Renal pelvis (tissue), 12 donors: ENCODE data around the gene RPEL1. TPM values are rescaled to one million over a fixed set of nuclear protein-coding genes. Genes with fewer than 3 reads are reported as not detected.
"Not testable (repeated sequence)": the region's sequence is repeated elsewhere in the genome, so short reads cannot be mapped to it uniquely, and the experiment has no call there.

Experiments used
- DNase-seq: peaks from one replicate; pipeline ENCODE4 v3.0.0-alpha.2; 2013
- long read RNA-seq, 16 experiments: transcript quantifications; one replicate each; lab custom pipeline, GENCODE V29; 2026
- polyA plus RNA-seq, 3 donors: library from polyadenylated mRNA; unstranded; fragments of 120-200 nt; gene quantifications; one replicate each; pipeline ENCODE4 v1.2.1, GENCODE V29; 2013; ENCODE audit not compliant: insufficient read length in 3 of 3

Gene RPEL1
- under 1 TPM in 2 of 3 donors, not detected in 1; 0.11 to 0.21 TPM for polyA plus RNA-seq
- long read RNA-seq, donor 1 = 0 reads
- long read RNA-seq, donor 2 = 0 reads
- long read RNA-seq, donor 3 = 0 reads
- long read RNA-seq, donor 4, partial matches to known transcripts = 0 of 1 reads
- long read RNA-seq, donor 4, other reads (novel, unspliced or antisense) = 0 of 1 reads
- long read RNA-seq, donor 5, partial matches to known transcripts = 0 of 1 reads
- long read RNA-seq, donor 5, other reads (novel, unspliced or antisense) = 0 of 1 reads
- long read RNA-seq, donor 6 = 0 reads
- long read RNA-seq, donor 7 = 0 reads
- long read RNA-seq, donor 8, partial matches to known transcripts = 0 of 1 reads
- long read RNA-seq, donor 8, other reads (novel, unspliced or antisense) = 0 of 1 reads
- long read RNA-seq, donor 9 = 0 reads
- long read RNA-seq, donor 10 = 0 reads
- long read RNA-seq, donor 11 = 0 reads
- long read RNA-seq, donor 12 = 0 reads
- long read RNA-seq, donor 13 = 0 reads
- long read RNA-seq, donor 14 = 0 reads
- long read RNA-seq, donor 15 = 0 reads
- long read RNA-seq, donor 16 = 0 reads

DNA sequence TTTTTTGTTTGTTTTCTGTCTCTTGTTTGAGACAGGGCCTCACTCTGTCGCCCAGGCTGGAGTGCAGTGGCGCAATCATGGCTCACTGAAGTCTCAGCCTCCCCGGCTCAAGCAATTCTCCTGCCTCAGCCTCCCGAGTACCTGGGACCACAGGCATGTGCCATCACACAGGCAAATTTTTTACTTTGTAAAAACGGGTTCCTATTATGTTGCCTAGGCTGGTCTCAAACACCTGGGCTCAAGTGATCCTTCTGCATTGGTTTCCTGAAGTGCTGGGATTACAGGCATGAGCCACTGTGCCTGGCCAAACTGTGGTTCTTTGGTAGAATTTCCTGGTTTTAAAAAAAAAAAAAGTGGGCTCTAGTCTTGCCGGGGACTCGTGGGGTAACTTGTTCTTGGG lies at the start of gene RPEL1:
RPEL1 (plus strand) TSS at position 301 of the 400 bp plus-strand sequence. CDS start 110 bp downstream, outside the sequence.
- not testable (repeated sequence) for DNase-seq

DNA sequence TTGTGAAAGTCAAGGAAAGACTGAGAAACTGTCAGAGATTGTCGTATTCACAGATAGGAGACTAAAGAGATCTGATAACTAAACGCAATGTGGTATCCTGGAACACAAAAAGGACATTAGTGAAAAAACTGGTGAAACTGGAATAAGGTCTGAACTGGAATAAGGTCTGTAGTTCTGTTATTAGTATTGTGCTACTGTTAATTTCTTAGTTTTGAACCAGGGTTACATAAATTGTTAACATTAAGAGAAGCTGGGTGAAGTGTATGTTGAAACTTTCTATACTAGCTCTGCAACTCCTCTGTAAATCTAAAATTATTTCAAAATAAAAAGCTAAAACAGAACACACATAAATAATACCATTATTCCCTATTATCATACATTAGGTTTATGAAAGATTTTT lies 49.2 kb upstream of the RPEL1 start:
- DNase-seq = no peak

DNA sequence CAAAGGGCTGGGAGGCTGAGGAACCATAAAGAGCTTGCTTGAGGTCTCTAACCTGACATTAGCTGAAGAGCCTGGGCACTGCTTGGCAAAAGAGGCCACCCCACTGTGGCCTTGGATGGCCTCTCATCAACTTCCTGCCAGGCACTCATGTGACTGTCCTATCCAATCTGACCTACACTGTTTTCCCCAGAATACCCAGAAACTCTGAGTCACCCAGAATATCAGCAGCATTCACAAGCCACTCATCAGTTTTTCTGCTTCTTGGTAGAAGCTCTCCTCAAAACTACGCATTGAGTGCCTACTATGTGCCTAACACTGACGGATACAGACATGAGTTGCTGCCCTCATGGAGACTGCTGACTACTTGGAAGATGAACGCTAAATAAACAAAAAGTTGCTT lies 48.5 kb upstream of the RPEL1 start:
- DNase-seq = no peak

DNA sequence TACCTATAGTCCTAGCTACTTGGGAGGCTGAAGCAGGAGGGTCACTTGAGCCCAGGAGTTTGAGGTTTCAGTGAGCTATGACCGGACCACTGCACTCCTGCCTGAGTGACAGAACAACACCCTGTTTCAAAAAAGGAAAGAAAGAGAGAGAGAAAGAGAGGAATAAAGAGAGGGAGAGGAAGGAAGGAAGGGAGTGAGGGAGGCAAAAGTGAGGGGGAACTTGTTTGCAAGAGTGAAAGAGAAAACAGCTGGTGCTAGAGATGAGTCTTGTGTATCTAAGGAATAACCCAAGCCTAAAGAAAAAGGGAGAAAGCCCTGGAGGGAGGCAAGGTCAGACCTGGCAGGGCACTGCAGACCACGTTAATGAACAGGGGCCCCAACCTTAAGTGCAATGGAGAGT lies 47.8 kb upstream of the RPEL1 start:
- no peak for DNase-seq

DNA sequence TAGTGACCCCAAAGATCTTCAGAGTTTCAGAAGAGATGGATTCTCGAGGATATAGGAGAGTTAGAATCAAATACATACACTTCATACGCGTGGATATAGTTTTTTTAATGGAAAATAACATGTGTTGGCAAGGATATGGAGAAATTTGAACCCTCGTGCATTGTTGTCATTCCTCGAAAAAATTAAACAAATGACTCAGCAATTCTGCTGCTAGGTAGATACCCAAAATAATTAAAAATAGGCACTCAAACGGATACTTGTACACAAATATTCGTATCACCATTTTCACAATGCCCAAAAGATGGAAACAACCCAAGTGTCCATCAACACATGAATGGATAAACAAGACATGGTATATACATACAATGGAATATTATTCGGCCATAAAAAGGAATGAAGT lies 47.0 kb upstream of the RPEL1 start:
- no peak for DNase-seq

DNA sequence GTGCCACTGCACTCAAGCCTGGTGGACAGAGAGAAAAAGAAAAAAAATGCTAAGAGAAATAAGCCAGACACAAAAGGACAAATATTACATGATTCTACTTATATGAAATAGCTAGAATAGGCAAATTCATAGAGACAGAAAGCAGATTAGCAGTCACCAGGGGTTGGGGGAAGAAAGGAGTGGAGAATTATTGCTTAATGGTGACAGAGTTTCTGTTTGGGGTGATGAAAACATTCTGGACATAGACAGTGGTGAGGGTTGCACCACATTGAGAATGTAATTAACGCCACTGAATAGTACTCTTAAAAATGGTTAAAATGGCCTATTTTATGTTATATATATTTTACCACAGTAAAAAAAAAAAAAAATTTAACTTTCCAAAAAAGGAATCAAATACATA lies 46.2 kb upstream of the RPEL1 start:
- DNase-seq = no peak

DNA sequence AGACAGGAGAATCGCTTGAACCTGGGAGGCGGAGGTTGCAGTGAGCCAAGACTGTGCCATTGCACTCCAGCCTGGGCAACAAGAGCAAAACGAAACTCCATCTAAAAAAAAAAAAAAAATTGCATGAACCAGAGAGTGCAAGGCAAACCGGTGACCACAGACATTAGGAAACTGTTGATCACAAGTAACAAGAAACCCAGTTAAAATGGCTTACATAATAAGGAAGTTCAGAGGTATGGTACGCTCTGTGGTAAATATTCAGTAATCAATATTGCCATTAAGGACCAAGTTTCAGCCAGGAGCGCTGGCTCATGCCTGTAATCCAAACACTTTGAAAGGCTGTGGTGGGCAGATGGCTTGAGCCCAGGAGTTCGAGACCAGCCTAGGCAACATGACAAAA lies 43.4 kb upstream of the RPEL1 start:
- DNase-seq = no peak

DNA sequence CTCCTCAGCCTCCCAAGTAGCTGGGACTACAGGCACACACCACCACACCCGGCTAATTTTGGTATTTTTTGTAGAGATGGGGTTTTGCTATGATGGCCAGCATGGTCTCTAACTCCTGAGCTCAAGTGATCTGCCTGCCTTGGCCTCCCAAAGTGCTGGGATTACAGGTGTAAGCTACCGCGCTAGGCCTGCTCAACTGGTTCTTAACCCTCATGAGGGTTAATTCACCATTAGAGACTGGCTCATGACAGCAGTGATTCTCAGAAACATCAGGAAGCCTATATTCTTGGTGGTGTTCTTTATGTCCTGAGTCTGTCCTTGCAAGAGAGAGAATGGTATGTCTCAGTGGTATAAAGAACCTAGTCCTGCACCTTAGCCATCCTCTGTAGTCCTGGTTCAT lies 42.2 kb upstream of the RPEL1 start:
- no peak for DNase-seq

DNA sequence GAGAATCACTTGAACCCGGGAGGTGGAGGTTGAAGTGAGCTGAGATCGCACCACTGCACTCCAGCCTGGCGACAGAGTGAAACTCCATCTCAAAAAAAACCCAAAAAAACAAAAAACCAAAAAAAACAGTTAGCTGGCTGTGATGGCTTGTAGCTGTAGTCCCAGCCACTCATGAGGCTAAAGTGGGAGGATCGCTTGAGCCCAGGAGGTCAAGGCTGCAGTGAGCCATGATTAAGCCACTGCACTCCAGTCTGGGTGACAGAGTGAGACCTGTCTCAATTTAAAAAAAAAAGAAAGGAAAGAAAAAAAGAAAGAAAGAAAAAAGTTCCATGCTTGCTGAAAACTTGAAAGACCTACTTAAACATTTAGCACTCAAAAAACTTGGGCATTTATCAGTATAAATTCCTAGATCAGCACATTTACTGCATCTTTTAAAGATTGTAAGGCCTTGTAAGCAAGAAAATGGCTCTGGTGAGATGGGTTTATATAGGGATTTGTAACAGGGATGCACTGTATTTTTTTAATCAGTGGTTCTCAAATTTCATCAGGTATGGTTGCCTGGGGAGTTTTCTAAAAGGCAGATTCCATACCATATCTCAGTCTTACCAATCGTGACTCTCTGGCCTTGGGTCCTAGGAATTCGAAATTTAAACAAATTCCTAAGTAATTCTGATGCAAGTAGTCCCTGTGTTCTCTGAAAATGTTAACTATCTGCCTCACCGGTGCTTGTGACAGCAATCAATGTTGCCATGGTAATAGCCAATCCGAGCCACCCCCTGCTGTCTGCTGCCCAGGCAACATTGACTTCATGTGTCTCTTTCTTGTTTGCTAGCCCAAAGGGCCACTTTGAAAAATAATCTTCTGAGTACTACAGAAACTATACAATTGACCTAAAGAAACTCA lies 41.1 kb upstream of the RPEL1 start:
- DNase-seq = no peak

DNA sequence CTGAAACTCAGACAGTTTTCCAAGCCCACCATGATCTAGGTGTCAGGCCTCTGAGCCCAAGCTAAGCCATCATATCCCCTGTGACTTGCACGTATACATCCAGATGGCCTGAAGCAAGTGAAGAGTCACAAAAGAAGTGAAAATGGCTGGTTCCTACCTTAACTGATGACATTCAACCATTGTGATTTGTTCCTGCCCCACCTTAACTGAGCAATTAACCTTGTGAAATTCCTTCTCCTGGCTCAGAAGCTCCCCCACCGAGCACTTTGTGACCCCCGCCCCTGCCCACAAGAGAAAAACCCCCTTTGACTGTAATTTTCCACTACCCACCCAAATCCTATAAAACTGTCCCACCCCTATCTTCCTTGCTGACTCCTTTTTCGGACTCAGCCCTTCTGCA lies 40.3 kb upstream of the RPEL1 start:
- not testable (repeated sequence) for DNase-seq

DNA sequence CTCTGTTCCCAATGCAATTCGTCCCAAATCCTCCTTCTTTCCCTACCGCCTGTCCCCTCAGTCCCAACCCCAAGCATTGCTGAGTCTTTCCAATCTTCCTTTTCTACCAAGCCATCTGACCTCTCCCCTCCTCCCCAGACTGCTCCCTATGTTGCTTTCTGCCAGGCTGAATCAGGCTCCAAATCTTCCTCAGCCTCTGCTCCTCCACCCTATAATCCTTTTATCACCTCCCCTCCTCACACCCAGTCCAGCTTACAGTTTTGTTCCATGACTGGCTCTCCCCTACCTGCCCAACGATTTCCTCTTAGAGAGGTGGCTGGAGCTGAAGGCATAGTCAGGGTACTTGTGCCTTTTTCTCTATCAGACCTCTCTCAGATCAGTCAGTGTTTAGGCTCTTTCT lies 39.0 kb upstream of the RPEL1 start:
- DNase-seq = not testable (repeated sequence)

DNA sequence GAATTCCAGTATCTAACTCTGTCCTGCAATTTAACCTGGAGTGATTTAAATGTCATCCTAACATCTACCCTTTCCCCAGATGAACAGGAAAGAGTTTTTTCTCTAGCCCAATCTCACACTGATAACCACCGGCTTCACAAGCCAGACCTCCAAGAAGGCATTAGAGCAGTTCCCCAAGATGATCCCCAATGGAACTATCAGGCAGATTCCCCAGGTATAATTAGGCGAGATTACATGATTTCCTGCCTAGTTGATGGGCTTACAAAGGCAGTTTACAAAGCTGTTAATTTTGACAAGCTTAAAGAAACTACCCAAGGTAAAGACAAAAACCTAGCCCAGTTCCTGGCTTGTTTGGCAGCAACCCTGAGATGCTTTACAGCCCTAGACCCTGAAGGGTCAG lies 38.5 kb upstream of the RPEL1 start:
- DNase-seq = no peak

DNA sequence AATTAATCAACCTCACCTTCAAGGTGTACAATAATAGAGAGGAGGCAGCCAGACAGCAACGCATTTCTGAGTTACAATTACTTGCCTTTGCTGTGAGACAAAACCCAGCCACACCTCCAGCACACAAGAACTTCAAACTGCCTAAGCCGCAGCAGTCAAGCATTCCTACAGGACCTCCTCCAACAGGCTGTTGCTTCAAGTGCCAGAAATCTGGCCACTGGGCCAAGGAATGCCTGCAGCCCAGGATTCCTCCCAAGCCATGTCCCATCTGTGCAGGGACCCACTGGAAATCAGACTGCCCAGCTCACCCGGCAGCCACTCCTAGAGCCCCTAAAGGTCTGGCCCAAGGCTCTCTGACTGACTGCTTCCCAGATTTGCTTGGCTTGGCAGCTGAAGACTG lies 38.0 kb upstream of the RPEL1 start:
- not testable (repeated sequence) for DNase-seq

DNA sequence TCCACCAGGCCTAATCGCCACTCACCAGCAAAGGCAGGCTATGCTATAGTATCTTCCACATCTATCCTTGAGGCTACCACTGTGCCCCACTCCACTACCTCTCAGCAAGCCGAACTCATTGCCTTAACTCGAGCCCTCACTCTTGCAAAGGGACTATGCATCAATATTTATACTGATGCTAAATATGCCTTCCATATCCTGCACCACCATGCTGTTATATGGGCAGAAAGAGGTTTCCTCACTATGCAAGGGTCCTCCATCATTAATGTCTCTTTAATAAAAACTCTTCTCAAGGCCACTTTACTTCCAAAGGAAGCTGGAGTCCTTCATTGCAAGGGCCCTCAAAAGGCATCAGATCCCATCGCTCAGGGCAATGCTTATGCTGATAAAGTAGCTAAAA lies 35.4 kb upstream of the RPEL1 start:
- DNase-seq = not testable (repeated sequence)

DNA sequence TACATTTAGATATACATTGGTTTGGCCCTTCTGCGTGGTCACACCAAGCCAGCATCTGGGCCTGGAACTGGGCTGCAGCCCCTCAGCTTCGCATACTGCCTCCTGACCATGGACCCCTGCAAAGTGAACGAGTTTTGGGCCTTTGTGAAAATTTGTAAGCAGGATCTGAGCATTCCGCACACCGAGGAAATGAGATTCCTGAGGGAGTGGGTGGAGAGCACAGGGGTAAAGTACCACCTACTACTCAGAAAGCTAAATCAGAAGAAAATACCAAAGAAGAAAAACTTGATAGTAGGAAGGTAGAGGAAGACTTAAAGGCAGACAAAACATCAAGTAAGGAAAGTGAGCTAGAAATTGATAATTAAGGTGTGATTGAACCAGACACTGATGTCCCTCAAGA lies 30.1 kb upstream of the RPEL1 start:
- no peak for DNase-seq

DNA sequence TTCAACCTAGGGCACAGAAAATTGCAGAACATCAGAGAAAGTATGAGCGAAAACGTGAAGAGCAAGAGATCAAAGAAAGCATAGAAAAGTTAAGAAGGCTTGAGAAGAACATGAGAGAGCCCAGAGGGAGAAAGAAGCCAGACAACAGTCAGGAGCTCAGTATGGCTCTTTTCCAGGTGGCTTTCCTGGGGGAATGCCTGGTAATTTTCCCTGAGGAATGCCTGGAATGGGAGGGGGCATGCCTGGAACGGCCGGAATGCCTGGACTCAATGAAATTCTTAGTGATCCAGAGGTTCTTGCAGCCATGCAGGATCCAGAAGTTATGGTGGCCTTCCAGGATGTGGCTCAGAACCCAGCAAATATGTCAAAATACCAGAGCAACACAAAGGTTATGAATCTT lies 29.3 kb upstream of the RPEL1 start:
- DNase-seq = not testable (repeated sequence)

DNA sequence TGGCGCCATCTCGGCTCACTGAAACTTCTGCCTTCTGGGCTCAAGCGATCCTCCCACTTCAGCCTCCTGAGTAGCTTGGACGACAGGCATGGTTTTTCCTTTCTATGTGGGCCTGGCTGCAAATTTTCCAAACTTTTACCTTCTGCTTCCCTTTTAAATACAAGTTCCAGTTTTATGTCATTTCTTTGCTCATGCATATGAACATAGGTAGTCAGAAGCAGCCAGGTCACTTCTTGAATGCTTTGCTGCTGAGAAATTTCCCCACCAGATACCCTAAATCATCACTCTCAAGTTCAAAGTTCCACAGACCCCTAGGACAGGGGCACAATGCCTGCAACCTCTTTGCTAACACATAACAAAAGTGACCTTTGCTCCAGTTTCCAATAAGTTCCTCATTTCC lies 21.6 kb upstream of the RPEL1 start:
- no peak for DNase-seq

DNA sequence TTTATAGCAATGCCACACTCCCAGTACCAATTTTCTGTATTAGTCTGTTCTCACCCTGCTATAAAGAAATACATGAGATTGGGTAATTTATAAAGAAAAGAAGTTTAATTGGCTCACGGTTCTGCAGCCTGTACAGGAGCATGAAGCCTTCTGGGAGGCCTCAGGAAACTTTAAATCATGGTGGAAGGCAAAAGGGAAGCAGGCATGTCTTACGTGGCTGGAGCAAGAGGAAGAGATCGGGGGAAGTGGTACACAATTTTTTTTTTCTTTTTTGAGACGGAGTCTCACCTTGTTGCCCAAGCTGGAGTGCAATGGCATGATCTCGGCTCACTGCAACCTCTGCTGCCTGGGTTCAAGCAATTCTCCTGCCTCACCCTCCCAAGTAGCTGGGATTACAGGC lies 21.0 kb upstream of the RPEL1 start:
- DNase-seq = not testable (repeated sequence)

DNA sequence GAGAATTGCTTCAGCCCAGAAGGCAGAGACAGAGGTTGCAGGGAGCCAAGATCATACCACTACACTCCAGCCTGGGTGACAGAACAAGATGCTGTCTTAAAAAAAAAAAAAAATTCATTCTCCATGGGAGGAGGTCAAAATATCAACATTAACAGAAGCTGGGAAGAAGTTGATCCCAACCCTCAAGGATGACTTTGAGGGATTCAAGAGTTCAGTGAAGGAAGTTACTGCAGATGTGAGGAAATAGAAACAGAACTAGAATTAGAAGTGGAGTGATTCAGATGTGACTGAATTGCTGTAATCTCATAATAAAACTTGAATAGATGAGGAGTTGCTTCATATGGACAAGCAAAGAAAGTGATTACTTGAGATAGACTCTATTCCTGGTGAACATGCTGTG lies 19.7 kb upstream of the RPEL1 start:
- no peak for DNase-seq

DNA sequence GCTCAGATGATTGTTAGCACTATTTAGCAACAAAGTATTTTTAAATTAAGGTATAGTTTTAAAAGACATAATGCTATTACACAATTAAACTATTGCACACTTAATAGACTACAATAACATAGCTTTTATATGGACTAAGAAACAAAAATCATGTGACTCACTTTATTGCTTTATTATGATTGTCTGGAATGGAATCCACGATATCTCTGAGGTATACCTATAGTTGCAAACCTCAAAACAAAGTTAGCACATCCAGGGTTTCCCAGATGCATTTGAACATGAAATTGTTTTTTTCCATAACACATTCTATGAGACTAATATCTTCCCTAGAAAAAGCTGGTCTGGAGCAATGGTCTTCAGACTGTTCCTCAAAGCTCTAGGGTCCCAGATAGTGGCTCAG lies 18.3 kb upstream of the RPEL1 start:
- DNase-seq = no peak

DNA sequence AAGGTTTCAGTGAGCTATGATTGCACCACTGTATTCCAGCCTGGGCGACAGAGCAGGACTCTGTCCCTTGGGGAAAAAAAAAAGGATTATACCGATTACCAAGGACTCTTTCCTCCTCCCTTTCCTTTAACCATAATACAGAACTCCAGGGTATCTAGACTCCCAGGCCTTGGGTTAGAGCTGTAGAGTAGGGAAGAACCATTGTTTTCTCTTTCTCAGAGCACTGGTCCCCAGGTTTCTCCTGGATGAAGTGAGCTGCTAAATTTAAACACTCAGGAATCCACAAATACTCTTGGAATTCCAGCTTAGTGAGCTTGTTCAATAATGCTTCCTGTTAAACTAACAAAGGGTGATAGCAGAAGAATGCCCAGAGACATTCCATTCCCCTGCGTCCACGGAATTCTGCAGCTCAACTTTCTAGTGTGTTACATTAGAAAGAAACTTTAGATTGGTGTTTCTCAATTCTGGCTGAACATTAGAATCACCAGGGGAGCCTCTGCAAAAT lies 14.6 kb upstream of the RPEL1 start:
- peak; percentile 62 for DNase-seq

DNA sequence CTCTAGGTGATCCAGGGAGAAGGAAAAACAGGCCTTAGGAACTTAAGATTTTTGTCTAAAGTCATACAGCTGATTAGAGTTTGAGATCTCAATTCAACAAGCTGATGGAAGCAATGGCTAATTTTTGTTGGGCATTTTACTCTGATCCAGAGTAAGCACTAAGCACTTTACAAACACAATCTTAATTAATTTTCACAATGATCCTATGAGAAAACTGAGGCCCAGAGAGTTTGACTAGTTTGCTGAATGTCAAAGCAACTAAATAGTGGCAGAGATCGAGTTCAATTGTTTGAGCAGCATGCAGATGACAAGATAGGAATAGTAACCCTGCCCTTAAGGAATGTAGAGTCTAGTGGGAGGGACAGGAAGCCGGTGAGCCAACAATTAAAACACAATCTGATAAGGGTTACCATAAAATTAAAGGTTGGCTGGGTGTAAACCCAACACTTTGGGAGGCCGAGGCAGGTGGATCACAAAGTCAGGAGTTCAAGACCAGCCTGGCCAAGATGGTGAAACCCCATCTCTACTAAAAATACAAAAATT lies 13.5 kb upstream of the RPEL1 start:
- DNase-seq = no peak
